SU-DHL-6 (cell line): Measurements from ENCODE around the gene ARMS2.

Experiments
- H2AFZ ChIP-seq: fragments of 200-600 bp; sonication (generic); 2 replicates; pipeline ENCODE4 v1.6.1; 2014; ENCODE audit warnings: low read depth, mild to moderate bottlenecking, moderate library complexity, mixed read lengths, antibody characterized with exemption, low read length; ENCODE audit not compliant: severe bottlenecking
- H3F3A ChIP-seq: fragments of 200-600 bp; shearing (Covaris generic); 2 replicates; pipeline ENCODE4 v1.6.0; 2016; ENCODE audit warnings: antibody characterized with exemption, mild to moderate bottlenecking; ENCODE audit not compliant: insufficient read depth
- H3K27ac ChIP-seq: fragments of 200-600 bp; sonication (generic); 2 replicates; pipeline ENCODE4 v1.5.1; 2016; ENCODE audit warnings: low read depth, mild to moderate bottlenecking, low read length, moderate library complexity, mixed read lengths
- H3K27me3 ChIP-seq: fragments of 200-600 bp; sonication (generic), shearing (Covaris generic); 2 replicates; pipeline ENCODE4 v1.6.0; 2014; ENCODE audit warnings: mild to moderate bottlenecking, low read length
- H3K36me3 ChIP-seq: fragments of 200-600 bp; sonication (generic); 2 replicates; pipeline ENCODE4 v1.6.1; 2014; ENCODE audit warnings: mild to moderate bottlenecking, low read length, mixed read lengths
- H3K4me2 ChIP-seq: fragments of 300-600, 200-600 bp; shearing (Covaris generic), sonication (generic); 2 replicates; pipeline ENCODE4 v1.6.0; 2014; ENCODE audit warnings: low read length, low read depth, mild to moderate bottlenecking; ENCODE audit not compliant: poor library complexity, severe bottlenecking
- H3K4me3 ChIP-seq: fragments of 200-600 bp; sonication (generic); 2 replicates; pipeline ENCODE4 v1.5.1; 2014; ENCODE audit warnings: antibody characterized with exemption, low read length, mild to moderate bottlenecking, mixed read lengths; ENCODE audit not compliant: insufficient read depth, poor library complexity, severe bottlenecking
- H3K79me2 ChIP-seq: fragments of 200-600 bp; sonication (generic); 2 replicates; pipeline ENCODE4 v1.6.1; 2014; ENCODE audit warnings: mild to moderate bottlenecking, low read length, moderate library complexity; ENCODE audit not compliant: insufficient read depth
- H3K9ac ChIP-seq: fragments of 200-600 bp; sonication (generic); 2 replicates; pipeline ENCODE4 v1.7.0; 2014; ENCODE audit warnings: mild to moderate bottlenecking, low read length
- H3K9me2 ChIP-seq: fragments of 200-600 bp; sonication (generic); replicated peaks from 2 replicates; pipeline ENCODE4 v1.6.1; 2014; ENCODE audit warnings: low read length; ENCODE audit not compliant: insufficient read depth
- H3K9me3 ChIP-seq: fragments of 200-600 bp; sonication (generic); 2 replicates; pipeline ENCODE4 v1.6.1; 2014; ENCODE audit warnings: low read length, mixed read lengths; ENCODE audit not compliant: insufficient read depth
- H4K20me1 ChIP-seq: fragments of 200-600 bp; sonication (generic); 2 replicates; pipeline ENCODE4 v1.6.1; 2014; ENCODE audit warnings: low read depth, mild to moderate bottlenecking, antibody characterized with exemption, low read length, moderate library complexity, mixed read lengths
- EZH2phosphoT487 ChIP-seq: fragments of 200-600 bp; sonication (generic), shearing (Covaris generic); conservative IDR thresholded peaks from 2 replicates; pipeline ENCODE4 v1.6.1; 2018; ENCODE audit warnings: mild to moderate bottlenecking, antibody characterized with exemption, low read length, moderate library complexity, mixed read lengths
- TF ChIP-seq, protein P1 (sequence below): fragments of 200-600 bp; sonication (generic); IDR thresholded peaks from one replicate; pipeline ENCODE4 v1.5.1; 2017; ENCODE audit warnings: antibody characterized with exemption, mild to moderate bottlenecking, low read length, moderate library complexity; ENCODE audit not compliant: insufficient read depth, poor library complexity, severe bottlenecking

Gene ARMS2

GRCh38 chr10:122427280-122427679 lies 27.2 kb upstream of the ARMS2 start:
- Histone ChIP-seq H3K9ac (no peak overlapping the region), H3K4me3 (no peak overlapping the region), H4K20me1 (no peaks in the 10 kb centered on the region), H3K79me2 (no peaks in the 10 kb centered on the region), H3F3A (no peaks in the 10 kb centered on the region), H3K4me2 (no peak overlapping the region), H3K36me3 (no peaks in the 10 kb centered on the region), H3K27ac (no peak overlapping the region), H3K9me2 (no peaks in the 10 kb centered on the region), H2AFZ (no peak overlapping the region), H3K27me3 (no peaks in the 10 kb centered on the region), H3K9me3 (no peaks in the 10 kb centered on the region)
- TF ChIP-seq, protein P1, sequence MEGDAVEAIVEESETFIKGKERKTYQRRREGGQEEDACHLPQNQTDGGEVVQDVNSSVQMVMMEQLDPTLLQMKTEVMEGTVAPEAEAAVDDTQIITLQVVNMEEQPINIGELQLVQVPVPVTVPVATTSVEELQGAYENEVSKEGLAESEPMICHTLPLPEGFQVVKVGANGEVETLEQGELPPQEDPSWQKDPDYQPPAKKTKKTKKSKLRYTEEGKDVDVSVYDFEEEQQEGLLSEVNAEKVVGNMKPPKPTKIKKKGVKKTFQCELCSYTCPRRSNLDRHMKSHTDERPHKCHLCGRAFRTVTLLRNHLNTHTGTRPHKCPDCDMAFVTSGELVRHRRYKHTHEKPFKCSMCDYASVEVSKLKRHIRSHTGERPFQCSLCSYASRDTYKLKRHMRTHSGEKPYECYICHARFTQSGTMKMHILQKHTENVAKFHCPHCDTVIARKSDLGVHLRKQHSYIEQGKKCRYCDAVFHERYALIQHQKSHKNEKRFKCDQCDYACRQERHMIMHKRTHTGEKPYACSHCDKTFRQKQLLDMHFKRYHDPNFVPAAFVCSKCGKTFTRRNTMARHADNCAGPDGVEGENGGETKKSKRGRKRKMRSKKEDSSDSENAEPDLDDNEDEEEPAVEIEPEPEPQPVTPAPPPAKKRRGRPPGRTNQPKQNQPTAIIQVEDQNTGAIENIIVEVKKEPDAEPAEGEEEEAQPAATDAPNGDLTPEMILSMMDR = no peak
- no peak for TF ChIP-seq EZH2phosphoT487

DNA sequence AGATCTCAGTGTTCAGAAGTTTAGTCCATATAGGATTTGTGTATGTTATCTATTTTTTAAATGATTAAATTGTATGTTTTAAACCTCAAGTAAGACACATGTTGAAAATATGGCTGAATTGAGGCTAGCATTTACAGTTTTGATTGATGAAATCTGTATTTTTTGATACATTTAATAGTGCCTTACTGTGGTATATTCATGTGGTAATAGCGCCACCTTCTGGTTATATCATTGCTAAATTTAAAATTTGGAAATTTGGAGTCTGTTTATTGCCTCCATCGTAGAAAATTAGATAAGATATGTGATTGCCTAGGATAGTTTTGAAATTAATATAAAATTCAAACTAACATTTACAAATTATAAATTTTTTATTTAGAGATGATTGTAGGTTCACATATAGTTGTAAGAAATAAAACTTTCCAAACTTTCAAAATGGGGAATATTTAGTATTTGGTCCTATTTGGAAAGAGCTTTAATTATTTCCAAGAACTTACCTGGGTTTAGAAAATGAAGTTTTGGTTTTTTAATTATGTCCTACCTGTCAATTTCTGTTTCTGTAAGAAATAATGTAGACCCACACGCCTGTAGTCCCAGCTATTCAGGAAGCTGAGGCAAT lies 19.1 kb upstream of the ARMS2 start:
- Histone ChIP-seq H3K9me3 (no peaks in the 10 kb centered on the region), H3F3A (no peaks in the 10 kb centered on the region), H3K79me2 (no peaks in the 10 kb centered on the region), H3K4me2 (no peak overlapping the region), H4K20me1 (no peaks in the 10 kb centered on the region), H3K4me3 (no peak overlapping the region), H3K9ac (no peak overlapping the region), H3K27ac (no peak overlapping the region), H2AFZ (no peak overlapping the region), H3K9me2 (no peaks in the 10 kb centered on the region), H3K27me3 (no peaks in the 10 kb centered on the region), H3K36me3 (no peaks in the 10 kb centered on the region)
- no peak for TF ChIP-seq EZH2phosphoT487
- TF ChIP-seq, protein P1 = peak; percentile 47

- Histone ChIP-seq H3K9ac (no peak overlapping the region), H2AFZ (no peak overlapping the region), H3F3A (no peaks in the 10 kb centered on the region), H3K4me2 (no peak overlapping the region), H3K4me3 (no peak overlapping the region), H3K27me3 (no peaks in the 10 kb centered on the region), H3K9me3 (no peaks in the 10 kb centered on the region), H3K79me2 (no peaks in the 10 kb centered on the region), H3K27ac (no peak overlapping the region), H3K36me3 (no peaks in the 10 kb centered on the region), H3K9me2 (no peaks in the 10 kb centered on the region), H4K20me1 (no peaks in the 10 kb centered on the region)
- no peak for TF ChIP-seq EZH2phosphoT487
- TF ChIP-seq, protein P1 = no peak
Observed at GRCh38 chr10:122441961-122442360, 12.5 kb upstream of the ARMS2 start.
